Keratinocyte (primary cell): Measurements from ENCODE around the gene MADCAM1. TPM values are rescaled to one million over a fixed set of nuclear protein-coding genes. Genes with fewer than 3 reads are reported as not detected.

ENCODE experiments used
- DNase-seq: peaks from one replicate; pipeline ENCODE4 v3.0.0-alpha.2; 2011; ENCODE audit warnings: low read depth, missing footprints, low spot score
- FAIRE-seq: peaks from 2 replicates; lab custom pipeline; 2011; peaks lifted over from hg19 to GRCh38; lab: Jason Lieb, UNC
- H2AFZ ChIP-seq: 2 replicates; pipeline ENCODE4 v1.6.0; 2012; ENCODE audit warnings: low read length, control low read depth, inconsistent platforms; ENCODE audit not compliant: control insufficient read depth
- H3K27ac ChIP-seq: 2 replicates; pipeline ENCODE4 v1.5.1; 2011; ENCODE audit warnings: low read length; ENCODE audit not compliant: control insufficient read depth, insufficient read depth
- H3K27me3 ChIP-seq: 3 replicates; pipeline ENCODE4 v1.6.0; 2011; ENCODE audit warnings: low read length; ENCODE audit not compliant: control insufficient read depth, insufficient read depth; ENCODE audit errors: extremely low read depth
- H3K36me3 ChIP-seq, 2 experiments: 2 replicates in 1 of 2; 3 replicates in 1 of 2; pipeline ENCODE4 v1.5.1; 2011; ENCODE audit warnings: low read length in 2 of 2, mild to moderate bottlenecking in 1 of 2; ENCODE audit not compliant: control insufficient read depth in 2 of 2, insufficient read depth in 2 of 2; ENCODE audit errors: extremely low read depth in 1 of 2
- H3K4me1 ChIP-seq: 3 replicates; pipeline ENCODE4 v1.5.1; 2011; ENCODE audit warnings: low read length; ENCODE audit not compliant: control insufficient read depth, insufficient read depth; ENCODE audit errors: extremely low read depth
- H3K4me2 ChIP-seq: 3 replicates; pipeline ENCODE4 v1.6.0; 2011; ENCODE audit warnings: low read depth, low read length; ENCODE audit not compliant: control insufficient read depth, insufficient read depth; ENCODE audit errors: extremely low read depth
- H3K4me3 ChIP-seq, 3 experiments: fragments of 200-600 bp in 1 of 3; sonication (generic) in 1 of 3; 2 replicates in 2 of 3; 3 replicates in 1 of 3; pipeline ENCODE4 v1.5.1; 2011 to 2016; ENCODE audit warnings: low read length in 3 of 3, mild to moderate bottlenecking in 3 of 3, control low read depth in 2 of 3, inconsistent platforms in 1 of 3, low read depth in 1 of 3, mixed read lengths in 1 of 3, mixed run types in 1 of 3, moderate library complexity in 1 of 3; ENCODE audit not compliant: control insufficient read depth in 2 of 3, insufficient read depth in 2 of 3; ENCODE audit errors: extremely low read depth in 1 of 3
- H3K79me2 ChIP-seq: 2 replicates; pipeline ENCODE4 v1.6.0; 2012; ENCODE audit warnings: low read length; ENCODE audit not compliant: control insufficient read depth, insufficient read depth
- H3K9ac ChIP-seq: 3 replicates; pipeline ENCODE4 v1.6.0; 2011; ENCODE audit warnings: low read length; ENCODE audit not compliant: control insufficient read depth, insufficient read depth; ENCODE audit errors: extremely low read depth
- H3K9me1 ChIP-seq: 3 replicates; pipeline ENCODE4 v1.6.0; 2011; ENCODE audit warnings: low read length; ENCODE audit not compliant: control insufficient read depth, insufficient read depth; ENCODE audit errors: extremely low read depth
- H3K9me3 ChIP-seq: 2 replicates; pipeline ENCODE4 v1.5.1; 2012; ENCODE audit warnings: low read depth, low read length; ENCODE audit not compliant: control insufficient read depth
- H4K20me1 ChIP-seq: 3 replicates; pipeline ENCODE4 v1.6.0; 2011; ENCODE audit warnings: low read length; ENCODE audit not compliant: control insufficient read depth, insufficient read depth; ENCODE audit errors: extremely low read depth
- CTCF ChIP-seq, 3 experiments: IDR thresholded peaks in 1 of 3; conservative IDR thresholded peaks in 1 of 3; optimal IDR thresholded peaks in 1 of 3; 2 replicates in 2 of 3; 3 replicates in 1 of 3; pipeline versions ENCODE3 to v1.5.1; 2011; ENCODE audit warnings: low read length in 3 of 3, mild to moderate bottlenecking in 3 of 3, moderate library complexity in 2 of 3, control low read depth in 1 of 3, inconsistent platforms in 1 of 3; ENCODE audit not compliant: insufficient read depth in 2 of 3; ENCODE audit errors: extremely low read depth in 1 of 3
- EZH2 ChIP-seq: IDR thresholded peaks from one replicate; pipeline ENCODE4 v1.6.1; 2012; ENCODE audit warnings: inconsistent platforms, mild to moderate bottlenecking, low read length, moderate library complexity
- dilution Hi-C: fragments of 300-500 bp; cut with MboI; formaldehyde crosslinking; loops from one replicate; pipeline ENCODE4 v1.7.0; 2020; ENCODE audit warnings: low sequenced_read_pairs; ENCODE audit not compliant: extremely low pct_ligation_motif_present
- polyA plus RNA-seq, 5 experiments: library from polyadenylated mRNA; depleted of rRNA in 3 of 5; stranded (reverse) in 3 of 5; stranded (forward) in 1 of 5; unstranded in 1 of 5; fragments of >200 nt; gene quantifications; 1 replicate in 1 of 5; 2 replicates in 3 of 5; 3 replicates in 1 of 5; pipeline versions ENCODE4 v1.2.1 to v1.2.3, GENCODE V29; 2011 to 2012; ENCODE audit warnings: missing spikeins in 2 of 5, low read depth in 1 of 5, low replicate concordance in 1 of 5

The MADCAM1 gene
- polyA plus RNA-seq, 1 donor (not counting 4 experiments of a cell fraction or from before 2014, with no cell fraction given): 0.05 TPM

GRCh38 chr19:468587-469256 lies 27.6 kb upstream of the MADCAM1 start:
- no peak overlapping the region for H3K4me3 ChIP-seq
- no peak overlapping the region for H3K27ac ChIP-seq
- no peaks in the 10 kb centered on the region for H3K27me3 ChIP-seq
- no peaks in the 10 kb centered on the region for H4K20me1 ChIP-seq
- no peak overlapping the region for H3K4me2 ChIP-seq
- H3K4me1 ChIP-seq: no peaks in the 10 kb centered on the region
- H3K9ac ChIP-seq: no peak overlapping the region
- H3K79me2 ChIP-seq: no peaks in the 10 kb centered on the region
- dilution Hi-C loops: no loop called here
- FAIRE-seq (no peak), DNase-seq (no peak)
- H2AFZ ChIP-seq: no peak overlapping the region
- TF ChIP-seq EZH2: no peak
- no peak for TF ChIP-seq CTCF (optimal IDR thresholded peaks at IDR 0.05 in 1 of 3, IDR thresholded peaks at IDR 0.05 in 1 of 3, conservative IDR thresholded peaks at IDR 0.05 in 1 of 3; ENCODE audit: extremely low read depth in 1 of 3, insufficient read depth in 2 of 3, low read length in 3 of 3)
- no peaks in the 10 kb centered on the region for H3K9me1 ChIP-seq
- H3K36me3 ChIP-seq: no peaks in the 10 kb centered on the region
- H3K9me3 ChIP-seq: no peaks in the 10 kb centered on the region

GRCh38 chr19:469833-470232 lies 26.5 kb upstream of the MADCAM1 start:
- TF ChIP-seq CTCF (optimal IDR thresholded peaks at IDR 0.05 in 1 of 3, IDR thresholded peaks at IDR 0.05 in 1 of 3, conservative IDR thresholded peaks at IDR 0.05 in 1 of 3; ENCODE audit: extremely low read depth in 1 of 3, insufficient read depth in 2 of 3, low read length in 3 of 3): no peak
- TF ChIP-seq EZH2: no peak
- no peak overlapping the region for H3K4me3 ChIP-seq
- no peak overlapping the region for H3K27ac ChIP-seq
- no peaks in the 10 kb centered on the region for H3K27me3 ChIP-seq
- H3K9me3 ChIP-seq: no peaks in the 10 kb centered on the region
- dilution Hi-C loops: no loop called here
- no peaks in the 10 kb centered on the region for H3K79me2 ChIP-seq
- H2AFZ ChIP-seq: no peak overlapping the region
- no peaks in the 10 kb centered on the region for H4K20me1 ChIP-seq
- no peak for DNase-seq
- H3K4me2 ChIP-seq: no peak overlapping the region
- no peak overlapping the region for H3K9ac ChIP-seq
- H3K4me1 ChIP-seq: no peaks in the 10 kb centered on the region
- no peaks in the 10 kb centered on the region for H3K9me1 ChIP-seq
- H3K36me3 ChIP-seq: no peaks in the 10 kb centered on the region
- FAIRE-seq: no peak
